Measurements from ENCODE around the gene DAAM1. TPM values are rescaled to one million over a fixed set of nuclear protein-coding genes. Genes with fewer than 3 reads are reported as not detected.

DAAM1 gene
- total RNA-seq, 1 donor, result 22.0 TPM

GRCh38 chr14:59202031-59202430 lies 13.6 kb downstream of the DAAM1 start:
- no peak for DNase-seq (ENCODE audit: low read depth)
- TF ChIP-seq CTCF (IDR thresholded peaks at IDR 0.05; ENCODE audit: insufficient read depth, low read depth, low read length), result no peak

GRCh38 chr14:59204305-59204704 lies 15.8 kb downstream of the DAAM1 start:
- H3K4me3 ChIP-seq (ENCODE audit: low read depth, low read length), result no peak overlapping the region
- no peak for TF ChIP-seq CTCF (IDR thresholded peaks at IDR 0.05; ENCODE audit: insufficient read depth, low read depth, low read length)

More at GRCh38 chr14:59202031-59202430, 13.6 kb downstream of the DAAM1 start:
- no peak overlapping the region for H3K4me3 ChIP-seq (ENCODE audit: low read depth, low read length)

GRCh38 chr14:59206892-59207291 lies 18.4 kb downstream of the DAAM1 start:
- no peak for DNase-seq (ENCODE audit: low read depth)
- TF ChIP-seq CTCF (IDR thresholded peaks at IDR 0.05; ENCODE audit: insufficient read depth, low read depth, low read length), result no peak
- no peak overlapping the region for H3K4me3 ChIP-seq (ENCODE audit: low read depth, low read length)

More at GRCh38 chr14:59204305-59204704, 15.8 kb downstream of the DAAM1 start:
- DNase-seq (ENCODE audit: low read depth), result no peak

- DNase-seq (ENCODE audit: low read depth), result no peak
- no peak overlapping the region for H3K4me3 ChIP-seq (ENCODE audit: low read depth, low read length)
- no peak for TF ChIP-seq CTCF (IDR thresholded peaks at IDR 0.05; ENCODE audit: insufficient read depth, low read depth, low read length)
Observed at GRCh38 chr14:59207506-59207933, 19.1 kb downstream of the DAAM1 start.

GRCh38 chr14:59208224-59208814 lies 19.9 kb downstream of the DAAM1 start:
- no peak overlapping the region for H3K4me3 ChIP-seq (ENCODE audit: low read depth, low read length)
- DNase-seq (ENCODE audit: low read depth), result peak; percentile 44
- TF ChIP-seq CTCF (IDR thresholded peaks at IDR 0.05; ENCODE audit: insufficient read depth, low read depth, low read length), result no peak

- DNase-seq (ENCODE audit: low read depth), result no peak
- no peak overlapping the region for H3K4me3 ChIP-seq (ENCODE audit: low read depth, low read length)
- TF ChIP-seq CTCF (IDR thresholded peaks at IDR 0.05; ENCODE audit: insufficient read depth, low read depth, low read length), result no peak
Observed at GRCh38 chr14:59208954-59209353, 20.5 kb downstream of the DAAM1 start.

- DNase-seq (ENCODE audit: low read depth), result peak; percentile 3
- TF ChIP-seq CTCF (IDR thresholded peaks at IDR 0.05; ENCODE audit: insufficient read depth, low read depth, low read length), result no peak
- H3K4me3 ChIP-seq (ENCODE audit: low read depth, low read length), result no peak overlapping the region
Observed at GRCh38 chr14:59210621-59211020, 22.2 kb downstream of the DAAM1 start.
